ENCODE measurements around the gene UBTD2.

UBTD2 gene

DNA sequence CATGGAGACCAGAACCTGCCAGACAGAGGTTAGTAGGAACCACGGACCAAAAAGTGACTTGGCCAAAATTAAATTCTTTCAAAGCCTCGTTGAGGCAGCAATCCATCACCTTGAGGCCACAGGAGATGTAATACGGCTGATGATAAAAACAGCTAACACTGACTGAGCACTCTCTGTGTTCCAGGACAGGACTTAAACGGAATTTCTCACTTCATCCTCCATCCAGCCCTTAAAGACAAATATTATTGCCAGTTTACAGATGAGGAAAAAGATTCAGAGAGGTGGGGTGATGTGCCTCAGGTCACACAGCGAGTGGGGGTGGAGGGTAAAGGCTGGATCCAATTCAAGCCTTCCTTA is 120.6 kb downstream of the UBTD2 start:
- Histone ChIP-seq H3K27ac (ENCODE audit: low read depth, low read length) (no peak overlapping the region), H3K4me1 (ENCODE audit: control insufficient read depth in 1 of 2, insufficient read depth in 2 of 2, low read length in 2 of 2) (peaks cover 32 to 37% of the 10 kb centered on the region in 2 donors), H3K4me3 (ENCODE audit: low read depth in 1 of 2, low read length in 2 of 2) (no peak overlapping the region), H3K9me3 (ENCODE audit: control insufficient read depth in 1 of 2, low read length in 2 of 2) (no peaks in the 10 kb centered on the region), H3K36me3 (ENCODE audit: control insufficient read depth in 1 of 2, insufficient read depth in 2 of 2, low read length in 2 of 2) (peaks cover 0 to 3% of the 10 kb centered on the region in 2 donors), H3K9ac (ENCODE audit: low read depth in 1 of 2, low read length in 2 of 2) (no peak overlapping the region), H3K27me3 (ENCODE audit: control insufficient read depth in 1 of 2, insufficient read depth in 2 of 2, low read length in 2 of 2) (no peaks in the 10 kb centered on the region)

DNA sequence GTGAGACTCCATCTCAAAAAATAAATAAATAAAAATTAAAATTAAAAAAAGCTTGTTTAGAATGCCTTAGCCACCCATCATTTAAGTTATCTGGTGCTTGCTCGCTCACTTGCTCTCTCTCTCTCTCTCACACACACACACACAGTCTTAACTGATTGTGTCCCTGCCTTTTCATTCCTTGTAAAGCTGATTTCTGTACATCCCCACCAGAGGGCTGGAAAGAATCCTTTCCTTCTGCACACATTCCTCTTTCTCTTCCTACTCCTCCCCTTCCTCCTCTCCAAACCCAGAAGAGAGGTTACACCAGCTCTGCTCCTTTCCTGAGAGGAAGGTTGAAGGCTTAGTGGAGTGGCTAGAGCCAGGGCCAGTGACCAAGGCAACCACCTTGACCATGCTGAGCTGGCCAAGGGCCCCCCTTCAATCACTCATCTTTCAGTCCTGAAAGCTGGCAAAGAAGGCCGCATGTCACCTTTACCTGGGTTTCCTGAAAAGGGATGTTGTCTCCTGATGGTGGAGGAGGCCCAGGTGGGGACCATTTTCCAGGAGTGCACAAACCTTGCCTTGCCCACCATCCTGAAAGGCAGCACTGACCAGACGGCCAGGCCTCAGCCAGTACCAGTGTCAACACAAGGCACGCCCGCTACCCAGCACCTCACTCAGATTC is 121.1 kb downstream of the UBTD2 start:
- Histone ChIP-seq H3K4me1 (ENCODE audit: control insufficient read depth in 1 of 2, insufficient read depth in 2 of 2, low read length in 2 of 2) (peaks cover 27 to 32% of the 10 kb centered on the region in 2 donors), H3K27ac (ENCODE audit: low read depth, low read length) (no peak overlapping the region), H3K4me3 (ENCODE audit: low read depth in 1 of 2, low read length in 2 of 2) (no peak overlapping the region), H3K36me3 (ENCODE audit: control insufficient read depth in 1 of 2, insufficient read depth in 2 of 2, low read length in 2 of 2) (peaks cover 0 to 3% of the 10 kb centered on the region in 2 donors), H3K9me3 (ENCODE audit: control insufficient read depth in 1 of 2, low read length in 2 of 2) (no peaks in the 10 kb centered on the region), H3K9ac (ENCODE audit: low read depth in 1 of 2, low read length in 2 of 2) (no peak overlapping the region), H3K27me3 (ENCODE audit: control insufficient read depth in 1 of 2, insufficient read depth in 2 of 2, low read length in 2 of 2) (no peaks in the 10 kb centered on the region)

DNA sequence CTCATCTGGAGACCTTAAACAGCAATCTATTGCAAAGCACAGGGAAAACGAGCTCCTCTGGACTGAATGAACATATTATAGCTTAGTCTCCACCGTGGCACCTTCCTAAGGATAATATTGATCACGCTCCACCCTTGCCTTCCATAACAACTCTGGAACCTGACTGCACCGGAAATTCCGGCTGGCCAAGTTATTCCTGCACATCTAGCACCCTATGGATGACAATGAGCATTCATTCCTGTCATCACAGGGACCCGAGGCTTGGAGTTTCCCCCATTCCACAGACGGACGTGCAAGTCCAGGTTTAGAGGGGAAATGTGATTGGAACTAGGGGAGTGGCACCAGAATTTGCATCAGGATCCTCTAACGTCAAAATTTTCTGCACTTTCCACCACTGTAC is 123.1 kb downstream of the UBTD2 start:
- H3K9me3 ChIP-seq (ENCODE audit: control insufficient read depth in 1 of 2, low read length in 2 of 2) = no peaks in the 10 kb centered on the region
- H3K27me3 ChIP-seq (ENCODE audit: control insufficient read depth in 1 of 2, insufficient read depth in 2 of 2, low read length in 2 of 2) = no peaks in the 10 kb centered on the region
- no peak overlapping the region for H3K27ac ChIP-seq (ENCODE audit: low read depth, low read length)
- no peak overlapping the region for H3K9ac ChIP-seq (ENCODE audit: low read depth in 1 of 2, low read length in 2 of 2)
- H3K36me3 ChIP-seq (ENCODE audit: control insufficient read depth in 1 of 2, insufficient read depth in 2 of 2, low read length in 2 of 2) = peaks cover 4 to 7% of the 10 kb centered on the region in 2 donors
- H3K4me3 ChIP-seq (ENCODE audit: low read depth in 1 of 2, low read length in 2 of 2) = no peak overlapping the region
- H3K4me1 ChIP-seq (ENCODE audit: control insufficient read depth in 1 of 2, insufficient read depth in 2 of 2, low read length in 2 of 2) = peaks cover 26 to 30% of the 10 kb centered on the region in 2 donors

Data from duodenal mucosa (tissue), 2 donors.